ENCODE measurements around the gene MZF1.

The MZF1 gene

GRCh38 chr19:58521651-58522050 lies 51.5 kb downstream of the MZF1 start:
- Mint-ChIP-seq H3K9me3 (no peaks in the 10 kb centered on the region), H3K36me3 (peaks cover 2 to 16% of the 10 kb centered on the region in 2 donors), H3K4me3 (no peak overlapping the region), H3K27me3 (no peaks in the 10 kb centered on the region), H3K27ac (peak overlapping the region; percentile 78), H3K4me1 (peaks cover 22 to 33% of the 10 kb centered on the region in 2 donors)
- ATAC-seq (replicated peaks), result no peak
- DNase-seq, result no peak

- Mint-ChIP-seq H3K36me3 (peaks cover 9 to 26% of the 10 kb centered on the region in 2 donors), H3K4me1 (peaks cover 33 to 45% of the 10 kb centered on the region in 2 donors), H3K9me3 (no peaks in the 10 kb centered on the region), H3K27ac (peak overlapping the region; percentile 95), H3K4me3 (peak overlapping the region; percentile 92 to 98), H3K27me3 (no peaks in the 10 kb centered on the region)
- DNase-seq (no peak), ATAC-seq (replicated peaks) (no peak)
These were observed 52.9 kb downstream of the MZF1 start for GRCh38 chr19:58520257-58520599.

GRCh38 chr19:58519355-58520256 lies 53.5 kb downstream of the MZF1 start, which contains the start of gene ZBTB45:
TSS of gene ZBTB45 (minus strand) at chr19:58519810. CDS start at chr19:58517673, 2,137 bp downstream.
- Mint-ChIP-seq H3K27ac (peak within 1 kb of the TSS; percentile 95), H3K27me3 (no peaks in the 10 kb centered on the region), H3K4me1 (peaks cover 35 to 52% of the 10 kb centered on the region in 2 donors), H3K36me3 (peaks cover 9 to 29% of the 10 kb centered on the region in 2 donors), H3K9me3 (no peaks in the 10 kb centered on the region), H3K4me3 (peak within 1 kb of the TSS; percentile 92 to 98)
- peak; percentile 85 to 88 for ATAC-seq (replicated peaks)
- DNase-seq, result peak; percentile 97

GRCh38 chr19:58519087-58519354 lies 54.1 kb downstream of the MZF1 start:
- H3K27ac Mint-ChIP-seq, result peak overlapping the region; percentile 95
- ATAC-seq (replicated peaks) (peak; percentile 6 to 9), DNase-seq (no peak)
- H3K27me3 Mint-ChIP-seq, result no peaks in the 10 kb centered on the region
- H3K9me3 Mint-ChIP-seq, result no peaks in the 10 kb centered on the region
- peak overlapping the region; percentile 92 to 98 for H3K4me3 Mint-ChIP-seq
- H3K36me3 Mint-ChIP-seq, result peaks cover 11 to 33% of the 10 kb centered on the region in 2 donors
- H3K4me1 Mint-ChIP-seq, result peaks cover 36 to 57% of the 10 kb centered on the region in 2 donors

- no peak for DNase-seq
- H3K27ac Mint-ChIP-seq, result peak overlapping the region; percentile 95
These were observed 54.7 kb downstream of the MZF1 start for GRCh38 chr19:58518256-58519086.

GRCh38 chr19:58516964-58517833 lies 55.9 kb downstream of the MZF1 start:
- no peaks in the 10 kb centered on the region for H3K27me3 Mint-ChIP-seq
- H3K4me1 Mint-ChIP-seq, result peaks cover 41 to 71% of the 10 kb centered on the region in 2 donors
- ATAC-seq (replicated peaks) (no peak), DNase-seq (no peak)
- H3K9me3 Mint-ChIP-seq, result no peaks in the 10 kb centered on the region
- H3K27ac Mint-ChIP-seq, result no peak overlapping the region
- H3K4me3 Mint-ChIP-seq, result peak overlapping the region in 1 of 2 donors; percentile 11
- H3K36me3 Mint-ChIP-seq, result peaks cover 13 to 33% of the 10 kb centered on the region in 2 donors

More at GRCh38 chr19:58518256-58519086, 54.7 kb downstream of the MZF1 start:
- ATAC-seq (replicated peaks), result no peak
- Mint-ChIP-seq H3K36me3 (peaks cover 13 to 33% of the 10 kb centered on the region in 2 donors), H3K4me1 (peaks cover 38 to 63% of the 10 kb centered on the region in 2 donors), H3K9me3 (no peaks in the 10 kb centered on the region), H3K4me3 (peak overlapping the region; percentile 92 to 98), H3K27me3 (no peaks in the 10 kb centered on the region)

- DNase-seq (no peak), ATAC-seq (replicated peaks) (no peak)
- Mint-ChIP-seq H3K9me3 (no peaks in the 10 kb centered on the region), H3K36me3 (peaks cover 13 to 33% of the 10 kb centered on the region in 2 donors), H3K4me3 (peak overlapping the region in 1 of 2 donors; percentile 82), H3K27me3 (no peaks in the 10 kb centered on the region), H3K4me1 (peaks cover 41 to 71% of the 10 kb centered on the region in 2 donors), H3K27ac (peak overlapping the region; percentile 84)
These were observed 56.8 kb downstream of the MZF1 start for GRCh38 chr19:58516246-58516836.

- Mint-ChIP-seq H3K4me3 (peak overlapping the region; percentile 82), H3K27ac (peak overlapping the region; percentile 84), H3K27me3 (no peaks in the 10 kb centered on the region), H3K36me3 (peaks cover 13 to 33% of the 10 kb centered on the region in 2 donors), H3K9me3 (no peaks in the 10 kb centered on the region), H3K4me1 (peaks cover 37 to 66% of the 10 kb centered on the region in 2 donors)
- DNase-seq (no peak), ATAC-seq (replicated peaks) (no peak)
These were observed 57.9 kb downstream of the MZF1 start for GRCh38 chr19:58515259-58515658.

- ATAC-seq (replicated peaks), result no peak
- Mint-ChIP-seq H3K27me3 (no peaks in the 10 kb centered on the region), H3K9me3 (no peaks in the 10 kb centered on the region), H3K36me3 (peaks cover 13 to 36% of the 10 kb centered on the region in 2 donors), H3K4me1 (peaks cover 32 to 59% of the 10 kb centered on the region in 2 donors), H3K27ac (peak overlapping the region; percentile 96), H3K4me3 (peak overlapping the region; percentile 91 to 93)
- no peak for DNase-seq
These were observed 58.5 kb downstream of the MZF1 start for GRCh38 chr19:58514564-58515022.

GRCh38 chr19:58513694-58514563 lies 59.2 kb downstream of the MZF1 start:
- Mint-ChIP-seq H3K36me3 (peaks cover 13 to 33% of the 10 kb centered on the region in 2 donors), H3K27ac (peak overlapping the region; percentile 96), H3K4me1 (peaks cover 31 to 53% of the 10 kb centered on the region in 2 donors), H3K27me3 (no peaks in the 10 kb centered on the region), H3K4me3 (peak overlapping the region; percentile 91 to 93), H3K9me3 (no peaks in the 10 kb centered on the region)
- ATAC-seq (replicated peaks) (peak; percentile 91), DNase-seq (peak; percentile 93)

GRCh38 chr19:58513213-58513693 lies 59.9 kb downstream of the MZF1 start:
- Mint-ChIP-seq H3K36me3 (peaks cover 13 to 30% of the 10 kb centered on the region in 2 donors), H3K9me3 (no peaks in the 10 kb centered on the region), H3K4me1 (peaks cover 24 to 47% of the 10 kb centered on the region in 2 donors), H3K27ac (peak overlapping the region; percentile 84), H3K27me3 (no peaks in the 10 kb centered on the region), H3K4me3 (peak overlapping the region; percentile 91 to 93)
- DNase-seq, result no peak
- ATAC-seq (replicated peaks), result no peak
